K562 (cell line): ENCODE measurements around the gene GINS2. TPM values are rescaled to one million over a fixed set of nuclear protein-coding genes. Genes with fewer than 3 reads are reported as not detected.

Source experiments
- BRF1 ChIP-seq: IDR thresholded peaks from 3 replicates; pipeline ENCODE4 v1.6.1; 2011; ENCODE audit warnings: borderline replicate concordance, mild to moderate bottlenecking; ENCODE audit not compliant: insufficient read length; ENCODE audit errors: extremely low read depth
- FOS ChIP-seq: IDR thresholded peaks from 3 replicates; pipeline ENCODE4 v1.6.1; 2011; ENCODE audit not compliant: insufficient read length; ENCODE audit errors: extremely low read depth
- NR2C1 ChIP-seq, 2 experiments: fragments of 450-650 bp; IDR thresholded peaks; 2 replicates each; pipeline ENCODE4 v1.6.1; 2017; ENCODE audit warnings: mild to moderate bottlenecking in 2 of 2, antibody characterized with exemption in 1 of 2, inconsistent platforms in 1 of 2, missing compliant biosample characterization in 1 of 2, missing genetic modification characterization in 1 of 2
- PHB ChIP-seq: fragments of 250-450 bp; sonication (Bioruptor Pico); IDR thresholded peaks from 2 replicates; pipeline ENCODE4 v1.5.0; 2021
- REST ChIP-seq, 2 experiments: fragments of 450-650 bp; formaldehyde crosslinking in 1 of 2; IDR thresholded peaks; 2 replicates each; pipeline versions ENCODE4 v1.4.0 to v1.6.1; 2014 to 2020; ENCODE audit warnings: mild to moderate bottlenecking in 2 of 2, borderline replicate concordance in 1 of 2, low read depth in 1 of 2
- TEAD2 ChIP-seq: fragments of 450-650 bp; IDR thresholded peaks from 2 replicates; pipeline ENCODE4 v1.6.1; 2016; ENCODE audit warnings: missing genetic modification characterization, control low read depth, missing compliant biosample characterization
- TGIF2 ChIP-seq: sonication (generic); formaldehyde crosslinking; IDR thresholded peaks from 2 replicates; pipeline ENCODE4 v1.8.1; 2022; ENCODE audit warnings: mild to moderate bottlenecking, missing genetic modification reagents, moderate library complexity
- ZBTB40 ChIP-seq, 2 experiments: fragments of 450-650 bp in 1 of 2; sonication (generic) in 1 of 2; formaldehyde crosslinking in 1 of 2; IDR thresholded peaks; 2 replicates each; pipeline versions ENCODE4 v1.7.1 to v1.9.0; 2016 to 2022; ENCODE audit warnings: inconsistent platforms in 1 of 2, mild to moderate bottlenecking in 1 of 2, missing genetic modification reagents in 1 of 2
- ZC3H11A ChIP-seq: IDR thresholded peaks from 2 replicates; pipeline ENCODE4 v1.6.1; 2012; ENCODE audit warnings: low read depth, low read length, improper control_type of control experiment
- ZEB2 ChIP-seq: fragments of 450-650 bp; IDR thresholded peaks from 2 replicates; pipeline ENCODE4 v1.6.1; 2016
- polyA plus RNA-seq, 8 experiments: library from polyadenylated mRNA; depleted of rRNA in 4 of 8; stranded (reverse) in 5 of 8; unstranded in 3 of 8; fragments of >200 nt; fragmentation: Nextera tagmentation in 2 of 8; fragmentation: Illumina TruSeq in 1 of 8; extraction: Ambion mirVana in 2 of 8; extraction: Trizol in 1 of 8; gene quantifications; 2 replicates each; pipeline versions ENCODE4 v1.2.1 to v1.2.3, GENCODE V29; 2011 to 2014; ENCODE audit warnings: inconsistent platforms in 1 of 8, missing spikeins in 1 of 8
- total RNA-seq, 7 experiments: library from RNA; depleted of rRNA in 6 of 7; stranded (reverse); fragments of >200 nt in 6 of 7; fragmentation: Illumina TruSeq in 2 of 7; extraction: Trizol in 2 of 7; gene quantifications; 2 replicates each; pipeline versions ENCODE4 v1.2.1 to v1.2.3, GENCODE V29; 2011 to 2021; ENCODE audit warnings: low replicate concordance in 1 of 7

Gene GINS2
- total and polyA plus RNA-seq, 9 of the 15 experiments (the other 6 are each of a cell fraction or from before 2014, with no cell fraction given), result 40.4 to 76.2 (median 44.6) TPM

- TF ChIP-seq REST (IDR thresholded peaks at IDR 0.05; ENCODE audit: borderline replicate concordance), result no peak
- no peak for TF ChIP-seq REST (CRISPR knock-in tag; IDR thresholded peaks at IDR 0.05; ENCODE audit: low read depth)
- no peak for TF ChIP-seq TEAD2 (tag)
- TF ChIP-seq ZC3H11A, result no peak
- no peak for TF ChIP-seq ZEB2
- TF ChIP-seq NR2C1 (IDR thresholded peaks at IDR 0.05), result no peak
- no peak for TF ChIP-seq NR2C1 (tag; IDR thresholded peaks at IDR 0.05)
- TF ChIP-seq ZBTB40 (IDR thresholded peaks at IDR 0.05), result no peak
- no peak for TF ChIP-seq ZBTB40 (CRISPR knock-in tag; IDR thresholded peaks at IDR 0.05)
- TF ChIP-seq PHB (CRISPR knock-in tag), result no peak
- TF ChIP-seq FOS, result no peak
- no peak for TF ChIP-seq TGIF2
- no peak for TF ChIP-seq BRF1
These were observed 663 bp upstream of the GINS2 start (continued) for GRCh38 chr16:85689285-85689949.
